ENCODE results near the gene ZCCHC24. TPM values are rescaled to one million over a fixed set of nuclear protein-coding genes. Genes with fewer than 3 reads are reported as not detected.

The ZCCHC24 gene
- total RNA-seq, 1 experiment from 2014 or later, result 3.8 TPM

- no peak overlapping the region for H3K56ac ChIP-seq (ENCODE audit: insufficient read length, low read depth, low read length)
- H3K18ac ChIP-seq (ENCODE audit: insufficient read length, low read depth, low read length), result no peak overlapping the region
- Mint-ChIP-seq H3K4me1 (no peaks in the 10 kb centered on the region), H3K27ac (no peak overlapping the region), H3K4me3 (no peak overlapping the region), H3K36me3 (ENCODE audit: insufficient read depth in 1 of 3, low read depth in 3 of 3) (peaks cover 46 to 74% (median 68%) of the 10 kb centered on the region in 3 experiments; a peak in 6 of 7 replicates), H3K27me3 (ENCODE audit: low read depth) (no peaks in the 10 kb centered on the region; the same call in 1 of the 2 replicates), H3K9me3 (no peaks in the 10 kb centered on the region)
- H2BK120ac ChIP-seq (ENCODE audit: low read depth, low read length, poor library complexity, severe bottlenecking), result no peak overlapping the region
- H3K14ac ChIP-seq (ENCODE audit: insufficient read depth, low read length), result no peak overlapping the region
- H3K4me2 ChIP-seq (ENCODE audit: insufficient read depth, insufficient read length, low read length), result no peak overlapping the region
- H3T11ph ChIP-seq (ENCODE audit: low read length), result no peak overlapping the region
- no peak overlapping the region for H2AFZ ChIP-seq (ENCODE audit: low read length)
- H4K20me1 ChIP-seq (ENCODE audit: control insufficient read depth, insufficient read depth, insufficient read length), result no peaks in the 10 kb centered on the region
- no peak overlapping the region for H4K8ac ChIP-seq (replicated peaks; ENCODE audit: insufficient read length, low read depth, low read length)
- no peaks in the 10 kb centered on the region for H3K23me2 ChIP-seq (ENCODE audit: insufficient read length, low read depth, low read length, poor library complexity, severe bottlenecking)
- no peak overlapping the region for H2BK5ac ChIP-seq (ENCODE audit: insufficient read length, low read length)
- H4K91ac ChIP-seq (ENCODE audit: insufficient read length, low read depth, low read length), result no peak overlapping the region
- H4K5ac ChIP-seq (ENCODE audit: insufficient read length, low read depth, low read length), result no peak overlapping the region
- no CpG with 5 or more reads among the region's 6 CpGs for WGBS (ENCODE audit: extremely low coverage, insufficient read length, low lambda C conversion rate)
- no peaks in the 10 kb centered on the region for H3K27me3 ChIP-seq (ENCODE audit: insufficient read depth, low read length)
- no peak overlapping the region for H2BK15ac ChIP-seq (ENCODE audit: low read depth, low read length)
- no peak overlapping the region for H3K4ac ChIP-seq (ENCODE audit: low read depth, low read length)
- no peaks in the 10 kb centered on the region for H3K79me1 ChIP-seq (ENCODE audit: insufficient read depth, low read depth, low read length, poor library complexity, severe bottlenecking)
- H3K79me2 ChIP-seq (ENCODE audit: insufficient read depth, low read length), result no peaks in the 10 kb centered on the region
- H3K27ac ChIP-seq (ENCODE audit: insufficient read length, low read depth, low read length), result no peak overlapping the region
- H3K9me3 ChIP-seq (ENCODE audit: control insufficient read depth, low read depth, low read length), result no peaks in the 10 kb centered on the region
- DNase-seq, result peak; percentile 14
- TF ChIP-seq, protein P1, sequence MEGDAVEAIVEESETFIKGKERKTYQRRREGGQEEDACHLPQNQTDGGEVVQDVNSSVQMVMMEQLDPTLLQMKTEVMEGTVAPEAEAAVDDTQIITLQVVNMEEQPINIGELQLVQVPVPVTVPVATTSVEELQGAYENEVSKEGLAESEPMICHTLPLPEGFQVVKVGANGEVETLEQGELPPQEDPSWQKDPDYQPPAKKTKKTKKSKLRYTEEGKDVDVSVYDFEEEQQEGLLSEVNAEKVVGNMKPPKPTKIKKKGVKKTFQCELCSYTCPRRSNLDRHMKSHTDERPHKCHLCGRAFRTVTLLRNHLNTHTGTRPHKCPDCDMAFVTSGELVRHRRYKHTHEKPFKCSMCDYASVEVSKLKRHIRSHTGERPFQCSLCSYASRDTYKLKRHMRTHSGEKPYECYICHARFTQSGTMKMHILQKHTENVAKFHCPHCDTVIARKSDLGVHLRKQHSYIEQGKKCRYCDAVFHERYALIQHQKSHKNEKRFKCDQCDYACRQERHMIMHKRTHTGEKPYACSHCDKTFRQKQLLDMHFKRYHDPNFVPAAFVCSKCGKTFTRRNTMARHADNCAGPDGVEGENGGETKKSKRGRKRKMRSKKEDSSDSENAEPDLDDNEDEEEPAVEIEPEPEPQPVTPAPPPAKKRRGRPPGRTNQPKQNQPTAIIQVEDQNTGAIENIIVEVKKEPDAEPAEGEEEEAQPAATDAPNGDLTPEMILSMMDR (conservative IDR thresholded peaks at IDR 0.05), result no peak
- no peak overlapping the region for H2BK20ac ChIP-seq (ENCODE audit: low read depth, low read length, poor library complexity, severe bottlenecking)
- H3K9ac ChIP-seq (ENCODE audit: extremely low read depth, insufficient read length, low read length), result no peak overlapping the region
- no peak overlapping the region for H2BK12ac ChIP-seq (ENCODE audit: insufficient read length, low read depth, low read length)
- no peak overlapping the region for H3K23ac ChIP-seq (ENCODE audit: insufficient read length, low read depth, low read length)
- H3K4me1 ChIP-seq (ENCODE audit: insufficient read depth, low read length), result no peaks in the 10 kb centered on the region
- H2AK5ac ChIP-seq (ENCODE audit: insufficient read length, low read length), result no peak overlapping the region
Measured at GRCh38 chr10:79354615-79355014, 90.8 kb downstream of the ZCCHC24 start.
